Panc1 (cell line): Measurements from ENCODE around the gene RNF215. TPM values are rescaled to one million over a fixed set of nuclear protein-coding genes. Genes with fewer than 3 reads are reported as not detected.

ENCODE experiments used
- ATAC-seq: fragments of 200-7000 bp; cut with Tn5 transposase; 2 replicates; pipeline ENCODE4 v1.9.1; 2020; ENCODE audit warnings: mild to moderate bottlenecking, moderate library complexity
- BruUV-seq: library from RNA; stranded (reverse); fragments of 400-500 nt; replicated peaks from 2 replicates; lab custom pipeline; 2021; lab: Mats Ljungman, UMichigan
- CTCF ChIA-PET: fragments of 300-600 bp; sonication (Branson Sonifier 250); formaldehyde crosslinking; loops from one replicate; lab custom pipeline; 2022; ENCODE audit warnings: antibody characterized with exemption; lab: Charles Lee
- POLR2A ChIA-PET: fragments of 300-600 bp; sonication (Branson Sonifier 250); formaldehyde crosslinking; loops from one replicate; lab custom pipeline; 2022; ENCODE audit warnings: antibody characterized with exemption; lab: Charles Lee
- DNase-seq: peaks from one replicate; pipeline ENCODE4 v3.0.0-alpha.2; 2010; ENCODE audit warnings: low read depth, low spot score
- H3K27ac ChIP-seq: 2 replicates; pipeline ENCODE4 v1.5.1; 2011; ENCODE audit warnings: mild to moderate bottlenecking, low read length, inconsistent platforms
- H3K27me3 ChIP-seq: fragments of 200-500 bp; sonication (Bioruptor generic); 2 replicates; pipeline ENCODE4 v1.6.0; 2014; ENCODE audit warnings: low read length, inconsistent platforms; ENCODE audit not compliant: control insufficient read depth, insufficient read depth
- H3K36me3 ChIP-seq: fragments of 200-500 bp; sonication (Bioruptor generic); 2 replicates; pipeline ENCODE4 v1.5.1; 2014; ENCODE audit warnings: inconsistent platforms, mild to moderate bottlenecking, low read length, moderate library complexity; ENCODE audit not compliant: control insufficient read depth, insufficient read depth
- H3K4me1 ChIP-seq: 2 replicates; pipeline ENCODE4 v1.5.1; 2011; ENCODE audit warnings: inconsistent platforms, mild to moderate bottlenecking, low read length, moderate library complexity; ENCODE audit not compliant: control insufficient read depth, insufficient read depth
- H3K4me3 ChIP-seq, 2 experiments: 2 replicates each; pipeline ENCODE4 v1.5.1; 2011 to 2012; ENCODE audit warnings: low read depth in 2 of 2, low read length in 2 of 2, mild to moderate bottlenecking in 2 of 2, inconsistent platforms in 1 of 2, moderate library complexity in 1 of 2
- H3K9me3 ChIP-seq: fragments of 200-500 bp; sonication (Bioruptor generic); 2 replicates; pipeline ENCODE4 v1.5.1; 2014; ENCODE audit warnings: low read depth, mild to moderate bottlenecking, inconsistent platforms, low read length, moderate library complexity; ENCODE audit not compliant: control insufficient read depth, insufficient read depth
- CTCF ChIP-seq: fragments of 450-650 bp; IDR thresholded peaks from 2 replicates; pipeline ENCODE4 v1.5.1; 2017; ENCODE audit warnings: mild to moderate bottlenecking
- POLR2AphosphoS5 ChIP-seq: IDR thresholded peaks from 2 replicates; pipeline ENCODE4 v1.6.1; 2012; ENCODE audit warnings: mild to moderate bottlenecking, low read depth, low read length, moderate library complexity
- REST ChIP-seq, 2 experiments: IDR thresholded peaks; 2 replicates each; pipeline ENCODE4 v1.6.1; 2011 to 2012; ENCODE audit warnings: low read depth in 2 of 2, control low read depth in 1 of 2, low read length in 1 of 2, mild to moderate bottlenecking in 1 of 2, moderate library complexity in 1 of 2; ENCODE audit not compliant: insufficient read depth in 1 of 2
- SIN3A ChIP-seq: IDR thresholded peaks from 2 replicates; pipeline ENCODE4 v1.6.1; 2012; ENCODE audit warnings: low read depth, mild to moderate bottlenecking, low read length, moderate library complexity, borderline replicate concordance; ENCODE audit not compliant: insufficient read depth
- TCF7L2 ChIP-seq: IDR thresholded peaks from 2 replicates; pipeline ENCODE4 v1.6.1; 2011; ENCODE audit warnings: mild to moderate bottlenecking, low read depth, low read length, inconsistent platforms
- in situ Hi-C: cut with HindIII; loops from 2 replicates; pipeline ENCODE4 v1.10.0; 2016; ENCODE audit warnings: low sequenced_read_pairs, low pct_unique_long_range_greater_than_20kb
- intact Hi-C: fragments of 100-400 bp; cut with micrococcal nuclease; formaldehyde crosslinking; loops from one replicate; pipeline ENCODE4 v1.10.0; 2022; ENCODE audit not compliant: unreplicated experiment
- total RNA-seq: library from RNA; stranded (reverse); gene quantifications from one replicate; pipeline ENCODE4 v1.2.1, GENCODE V29; 2021; ENCODE audit not compliant: unreplicated experiment

The RNF215 gene
- total RNA-seq, 1 experiment from 2014 or later = 35.8 TPM

GRCh38 chr22:30422481-30423300 is 35.5 kb upstream of the RNF215 start:
- BruUV-seq = no TSS peak
- TF ChIP-seq TCF7L2 (peak; percentile 23; the same call in 1 of the 2 replicates), REST (IDR thresholded peaks at IDR 0.05; ENCODE audit: insufficient read depth in 1 of 2, low read depth in 2 of 2, low read length in 1 of 2) (no peak), CTCF (no peak), SIN3A (no peak), POLR2AphosphoS5 (no peak)

DNA sequence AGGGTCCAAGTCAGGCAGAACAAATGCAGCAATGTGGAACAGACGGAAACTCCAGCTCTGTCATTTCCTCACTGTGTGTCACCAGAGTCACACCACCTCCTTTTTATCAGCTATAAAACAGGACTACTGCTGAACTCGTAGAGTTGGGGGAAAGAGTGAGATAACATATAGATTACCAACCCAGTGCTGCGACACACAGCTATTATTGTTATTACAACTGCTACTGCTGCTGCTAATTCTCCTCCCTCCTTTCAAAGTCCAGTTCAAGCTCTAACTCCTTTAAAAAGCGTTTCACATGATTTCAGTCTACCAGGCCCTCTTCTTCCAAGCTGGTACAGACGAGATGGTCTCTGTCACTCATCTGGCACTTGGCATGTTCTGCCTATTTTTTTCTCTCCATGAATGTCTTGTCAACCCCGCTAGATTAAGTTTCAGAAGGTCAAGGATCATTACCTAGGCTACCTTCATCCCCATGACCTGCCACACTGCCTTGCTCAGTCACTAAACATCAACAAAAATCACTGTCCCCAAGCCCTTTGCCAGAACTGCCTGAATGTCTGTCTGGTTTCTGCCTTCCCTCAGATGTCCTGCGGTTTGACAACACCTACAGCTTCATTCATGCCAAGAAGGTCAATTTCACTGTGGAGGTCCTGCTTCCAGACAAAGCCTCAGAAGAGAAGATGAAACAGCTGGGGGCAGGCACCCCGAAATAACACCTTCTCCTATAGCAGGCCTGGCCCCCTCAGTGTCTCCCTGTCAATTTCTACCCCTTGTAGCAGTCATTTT is 34.7 kb upstream of the RNF215 start:
- BruUV-seq = TSS peak; percentile 47
- TF ChIP-seq POLR2AphosphoS5 = no peak
- TF ChIP-seq SIN3A = no peak
- TF ChIP-seq TCF7L2 = no peak
- TF ChIP-seq REST (IDR thresholded peaks at IDR 0.05; ENCODE audit: insufficient read depth in 1 of 2, low read depth in 2 of 2, low read length in 1 of 2) = no peak
- TF ChIP-seq CTCF = no peak
- peaks cover 24% of the 10 kb centered on the region for H3K4me1 ChIP-seq
- intact Hi-C loops (no loop called here), in situ Hi-C loops (no loop called here)
- no peak for ATAC-seq
- POLR2A ChIA-PET = interaction anchor here (0.6 kb wide), 2 partner anchors 63 to 178 kb away, joined by 3 read pairs; no protein-coding TSS in a partner anchor
- no peaks in the 10 kb centered on the region for H3K27me3 ChIP-seq
- H3K27ac ChIP-seq = peak overlapping the region; percentile 91
- no peaks in the 10 kb centered on the region for H3K9me3 ChIP-seq
- CTCF ChIA-PET = interaction anchor here (0.6 to 0.7 kb wide), 2 partner anchors 40 to 41 kb away, joined by 3 read pairs; no protein-coding TSS in a partner anchor
- peaks cover 4% of the 10 kb centered on the region; the same call in 1 of the 2 replicates for H3K36me3 ChIP-seq
- H3K4me3 ChIP-seq = peak overlapping the region in 1 of 2 experiments; percentile 69; a peak in 2 of 4 replicates
- no peak for DNase-seq

More at GRCh38 chr22:30422481-30423300, 35.5 kb upstream of the RNF215 start:
- no peaks in the 10 kb centered on the region for H3K27me3 ChIP-seq
- ChIA-PET CTCF (interaction anchor here (0.6 to 0.7 kb wide), 2 partner anchors 39 to 40 kb away, joined by 3 read pairs; no protein-coding TSS in a partner anchor), POLR2A (interaction anchor here (0.6 to 1.3 kb wide), 6 partner anchors 10 to 216 kb away, joined by 3 to 5 read pairs (median 3); no protein-coding TSS in a partner anchor)
- peak; percentile 52 for ATAC-seq
- H3K9me3 ChIP-seq = no peaks in the 10 kb centered on the region
- peak overlapping the region; percentile 62 to 69 for H3K4me3 ChIP-seq
- intact Hi-C loops (no loop called here), in situ Hi-C loops (no loop called here)
- H3K36me3 ChIP-seq = no peaks in the 10 kb centered on the region; the same call in 1 of the 2 replicates
- peak overlapping the region; percentile 91 for H3K27ac ChIP-seq
- peaks cover 24% of the 10 kb centered on the region for H3K4me1 ChIP-seq
- DNase-seq = no peak
